ENCODE results near the gene PAK2.
"Not testable (repeated sequence)": the region's sequence is repeated elsewhere in the genome, so short reads cannot be mapped to it uniquely, and the experiment has no call there.

Gene PAK2

GRCh38 chr3:196790636-196791035, 51.0 kb downstream of the PAK2 start:
- no peak for DNase-seq

GRCh38 chr3:196792771-196793170, 53.1 kb downstream of the PAK2 start:
- DNase-seq, result no peak

- no peak for DNase-seq
These were observed 53.6 kb downstream of the PAK2 start for GRCh38 chr3:196793246-196793645.

- DNase-seq, result no peak
These were observed 54.8 kb downstream of the PAK2 start for GRCh38 chr3:196794467-196794866.

GRCh38 chr3:196796317-196796716, 56.7 kb downstream of the PAK2 start:
- no peak for DNase-seq

GRCh38 chr3:196800742-196801434, 61.2 kb downstream of the PAK2 start:
- no peak for DNase-seq

- DNase-seq, result no peak
These were observed 64.3 kb downstream of the PAK2 start for GRCh38 chr3:196803891-196804468.

GRCh38 chr3:196804773-196805172, 65.1 kb downstream of the PAK2 start:
- no peak for DNase-seq

GRCh38 chr3:196810963-196811581, 71.4 kb downstream of the PAK2 start:
- no peak for DNase-seq

GRCh38 chr3:196812853-196813252, 73.2 kb downstream of the PAK2 start:
- DNase-seq, result no peak

GRCh38 chr3:196813903-196814302, 74.2 kb downstream of the PAK2 start:
- no peak for DNase-seq

- DNase-seq, result no peak
These were observed 82.2 kb downstream of the PAK2 start for GRCh38 chr3:196821806-196822355.

GRCh38 chr3:196829651-196830050, 90.0 kb downstream of the PAK2 start:
- not testable (repeated sequence) for DNase-seq

GRCh38 chr3:196835086-196835485, 95.4 kb downstream of the PAK2 start:
- no peak for DNase-seq

GRCh38 chr3:196836626-196837025, 97.0 kb downstream of the PAK2 start:
- DNase-seq, result not testable (repeated sequence)

- DNase-seq, result no peak
These were observed 98.3 kb downstream of the PAK2 start for GRCh38 chr3:196837819-196838420.

GRCh38 chr3:196839351-196839750, 99.7 kb downstream of the PAK2 start:
- not testable (repeated sequence) for DNase-seq

GRCh38 chr3:196842567-196843434, 103.1 kb downstream of the PAK2 start:
- no peak for DNase-seq

GRCh38 chr3:196843435-196844110, 103.9 kb downstream of the PAK2 start:
- no peak for DNase-seq

- DNase-seq, result not testable (repeated sequence)
These were observed 104.9 kb downstream of the PAK2 start for GRCh38 chr3:196844235-196845219.

GRCh38 chr3:196848375-196848774, 108.7 kb downstream of the PAK2 start:
- DNase-seq, result not testable (repeated sequence)
